Inferior parietal cortex (tissue), 1 donor: Measurements from ENCODE around the gene FKBP5.
A peak's percentile ranks its signal among the peaks of the same experiment; 100 is the strongest.
"Not testable (repeated sequence)": the region's sequence is repeated elsewhere in the genome, so short reads cannot be mapped to it uniquely, and the experiment has no call there.

Source experiments
- DNase-seq: peaks from one replicate; pipeline ENCODE4 v3.0.0-alpha.2; 2016; ENCODE audit errors: extremely low spot score

Gene FKBP5

GRCh38 chr6:35688605-35689322 lies at the start of gene FKBP5:
TSS of gene FKBP5 (minus strand) at chr6:35688915. CDS start at chr6:35642824, 46,091 bp downstream.
- DNase-seq = peak; percentile 89

GRCh38 chr6:35737413-35738211 lies 48.9 kb upstream of the FKBP5 start:
- DNase-seq = peak; percentile 90

DNA sequence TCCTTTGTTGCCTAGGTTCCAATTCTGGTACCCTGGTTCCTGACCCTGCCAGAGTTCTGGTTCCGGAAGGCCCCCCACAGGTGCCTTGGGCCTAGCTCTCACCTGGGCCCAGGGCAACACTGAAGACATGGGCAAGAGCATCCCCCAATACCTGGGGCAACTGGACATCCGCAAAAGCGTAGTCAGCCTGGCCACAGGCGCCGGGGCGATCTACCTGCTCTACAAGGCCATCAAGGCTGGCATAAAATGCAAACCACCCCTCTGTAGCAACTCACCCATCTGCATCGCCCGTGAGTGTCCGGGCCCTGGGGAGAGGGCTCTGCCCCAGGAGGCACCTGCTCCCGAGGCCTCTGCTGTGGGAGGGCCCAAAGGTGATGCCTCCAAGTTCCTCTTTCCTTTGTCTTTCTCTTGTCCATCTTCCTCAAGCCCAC lies 48.3 kb upstream of the FKBP5 start, which contains the start of gene ARMC12:
Gene ARMC12, plus strand, starts transcription at position 51 of the 431 bp plus-strand sequence. Its CDS starts 77 bp downstream, at position 128.
- DNase-seq = no peak

DNA sequence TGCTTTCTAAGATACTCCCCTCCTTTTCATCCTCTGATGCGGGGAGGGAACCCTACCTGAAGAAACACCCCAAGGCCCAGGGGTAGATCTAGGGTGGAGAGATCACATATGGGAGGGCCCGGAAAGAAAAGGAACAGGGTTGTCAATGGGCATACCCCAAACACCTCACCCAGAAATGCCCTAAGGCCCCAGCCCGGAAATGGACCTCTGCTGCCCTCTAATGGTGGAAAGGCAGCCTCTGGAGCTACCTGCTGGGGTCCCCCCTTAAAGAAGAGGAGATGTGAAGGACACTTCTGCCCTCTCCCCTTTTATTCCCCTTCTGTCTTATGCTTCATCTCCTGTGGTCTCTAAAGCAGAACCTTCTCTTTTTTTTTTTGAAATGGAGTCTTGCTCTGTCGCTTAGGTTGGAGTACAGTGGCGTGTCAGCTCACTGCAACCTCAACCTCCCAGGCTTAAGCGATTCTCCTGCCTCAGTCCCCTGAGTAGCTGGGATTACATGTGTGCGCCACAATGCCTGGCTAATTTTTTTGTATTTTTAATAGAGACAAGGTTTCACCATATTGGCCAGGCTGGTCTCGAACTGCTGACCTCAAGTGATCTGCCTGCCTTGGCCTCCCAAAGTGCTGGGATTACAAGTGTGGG lies 47.7 kb upstream of the FKBP5 start:
- peak; percentile 91 for DNase-seq

- no peak for DNase-seq
Measured at GRCh38 chr6:35735452-35735851, 46.7 kb upstream of the FKBP5 start.

GRCh38 chr6:35734319-35734718 lies 45.6 kb upstream of the FKBP5 start:
- DNase-seq = not testable (repeated sequence)

DNA sequence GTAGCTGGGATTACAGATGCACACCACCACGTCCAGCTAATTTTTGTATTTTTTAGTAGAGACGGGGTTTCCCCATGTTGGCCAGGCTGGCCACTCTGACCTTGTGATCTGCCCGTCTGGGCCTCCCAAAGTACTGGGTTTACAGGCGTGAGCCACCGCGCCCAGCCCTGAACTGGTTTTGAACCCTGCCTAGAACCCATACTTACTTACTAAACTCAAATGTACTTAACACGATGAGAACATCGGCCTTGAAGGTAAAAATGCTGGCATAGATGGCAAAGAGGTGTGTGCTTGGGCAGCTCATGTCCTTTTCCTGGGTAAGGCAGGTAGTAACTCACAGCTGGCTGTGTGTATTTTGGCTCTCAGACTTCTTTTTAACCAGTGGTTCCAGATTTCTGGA lies 44.9 kb upstream of the FKBP5 start:
- no peak for DNase-seq

- DNase-seq = peak; percentile 81
Measured at GRCh38 chr6:35731736-35732532, 43.2 kb upstream of the FKBP5 start.

GRCh38 chr6:35731414-35731735 lies 42.7 kb upstream of the FKBP5 start:
- peak; percentile 92 for DNase-seq

- peak; percentile 63 for DNase-seq
Measured at GRCh38 chr6:35730745-35731413, 42.2 kb upstream of the FKBP5 start.

GRCh38 chr6:35729722-35730121 lies 41.0 kb upstream of the FKBP5 start:
- DNase-seq = peak; percentile 29

DNA sequence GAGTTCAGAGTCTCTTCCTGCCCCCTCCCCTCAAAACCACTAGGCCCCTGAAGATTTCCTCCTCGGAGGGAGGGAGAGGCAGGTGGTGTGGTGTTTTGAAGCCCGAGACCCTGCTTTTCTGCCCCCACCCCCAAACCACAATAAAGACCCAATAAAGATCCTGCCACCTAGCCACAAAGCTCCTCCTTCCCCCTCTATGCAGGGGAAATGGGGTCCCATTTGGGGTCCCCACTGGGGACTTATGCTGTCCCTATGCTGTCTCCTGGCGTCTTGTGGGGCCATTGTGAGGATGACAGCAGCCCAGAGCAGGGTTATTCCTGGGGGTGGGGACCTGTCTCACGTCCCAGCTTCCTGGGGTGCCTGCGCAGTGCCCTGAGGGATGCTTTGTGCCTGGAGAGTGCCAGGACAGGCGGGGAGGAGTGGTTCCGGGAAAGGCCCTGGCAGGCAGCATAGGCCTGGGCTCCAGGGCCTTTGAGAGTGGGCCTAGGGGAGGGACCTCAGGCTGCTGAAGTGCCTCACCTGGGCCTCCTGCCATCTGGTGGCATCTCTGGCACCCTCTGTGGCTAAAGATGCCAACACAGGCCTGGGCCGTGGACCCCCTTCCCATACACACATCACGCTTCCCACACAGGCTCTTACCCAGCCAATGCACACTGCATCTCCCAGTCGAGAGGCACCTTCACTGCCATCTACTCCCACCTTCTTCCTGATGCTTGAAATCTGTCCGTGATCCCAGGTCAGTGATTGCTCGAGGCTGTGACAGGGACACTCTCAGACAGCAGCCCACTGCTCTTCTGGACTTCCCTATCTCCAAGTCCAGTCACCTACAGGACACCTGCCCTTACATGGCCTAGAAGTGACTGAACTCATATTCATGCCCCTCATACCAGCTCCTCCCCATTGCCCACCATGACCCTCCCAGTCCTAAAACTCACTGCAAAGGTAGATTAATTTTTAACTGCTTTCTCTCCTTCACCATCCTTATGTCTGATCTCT lies 40.3 kb upstream of the FKBP5 start:
- no peak for DNase-seq

- DNase-seq = peak; percentile 90
Measured at GRCh38 chr6:35727935-35728682, 39.4 kb upstream of the FKBP5 start.

DNA sequence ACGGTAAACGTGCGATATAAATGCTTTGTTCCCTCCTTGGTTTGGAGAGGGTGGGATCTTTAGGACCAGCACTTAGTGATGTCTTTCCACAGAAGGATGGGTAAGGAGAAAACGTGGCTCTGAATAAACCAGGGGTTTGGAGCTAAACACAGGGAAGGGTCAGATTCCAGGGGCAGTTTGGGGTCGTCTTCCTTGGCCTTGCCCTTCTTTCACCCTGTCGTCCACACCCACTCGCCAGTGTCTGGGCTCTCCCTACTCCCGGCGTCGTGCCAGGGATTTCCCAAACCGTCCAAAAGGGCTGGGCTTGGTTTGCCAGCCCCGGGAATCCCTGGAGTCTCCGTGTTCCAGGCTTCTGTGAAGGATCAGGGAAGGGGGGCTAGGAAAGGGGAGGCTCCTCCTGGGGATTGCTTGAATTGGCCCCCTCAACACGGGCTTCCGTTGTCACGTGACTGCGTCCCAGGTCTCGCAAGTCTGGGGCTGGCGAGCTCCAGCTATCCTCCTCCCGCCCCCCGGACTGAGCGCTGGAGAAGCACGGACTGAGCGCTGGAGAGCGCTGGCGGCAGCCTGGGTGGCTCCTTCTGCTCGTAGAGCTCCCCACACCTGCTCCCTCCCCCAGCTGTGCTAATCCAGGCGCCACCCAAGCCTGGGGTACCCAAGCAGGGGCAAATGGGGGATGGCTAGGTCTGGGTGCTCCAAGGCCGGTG lies 38.7 kb upstream of the FKBP5 start:
- peak; percentile 72 for DNase-seq

DNA sequence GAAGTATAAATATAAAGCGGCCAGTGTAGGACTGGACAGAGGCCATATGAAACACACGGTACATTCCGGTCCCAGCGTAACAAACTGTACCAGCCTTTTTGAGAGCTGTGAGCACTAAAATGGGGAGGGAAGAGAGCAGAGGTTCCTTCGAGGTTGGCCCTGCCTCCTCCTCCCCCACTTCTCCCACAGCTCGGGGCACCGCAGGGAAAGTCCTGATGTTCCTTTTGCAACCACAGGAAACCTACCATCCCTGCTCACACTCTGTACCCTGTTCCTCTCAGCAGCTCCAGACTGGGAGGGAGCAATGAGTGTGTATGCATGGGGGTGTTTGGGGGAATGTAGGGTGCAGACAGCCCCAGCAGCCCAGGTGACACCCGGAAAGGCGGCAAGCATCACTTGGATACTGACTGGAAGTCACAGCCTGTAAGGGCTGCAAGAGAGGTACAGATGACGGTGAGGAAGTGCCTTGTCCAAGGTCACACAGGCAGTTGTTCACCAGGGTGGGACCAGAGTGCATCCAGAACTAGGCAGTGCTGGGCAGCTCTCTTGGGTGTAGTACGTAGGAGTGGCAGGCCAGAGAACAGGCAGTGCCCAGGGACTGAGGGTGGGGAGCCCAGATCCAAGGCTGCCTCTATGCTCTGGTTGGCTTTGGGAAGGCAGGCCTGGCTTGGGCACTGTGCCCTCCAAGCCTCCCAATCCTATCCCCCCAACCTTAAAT lies 37.2 kb upstream of the FKBP5 start:
- DNase-seq = peak; percentile 65

DNA sequence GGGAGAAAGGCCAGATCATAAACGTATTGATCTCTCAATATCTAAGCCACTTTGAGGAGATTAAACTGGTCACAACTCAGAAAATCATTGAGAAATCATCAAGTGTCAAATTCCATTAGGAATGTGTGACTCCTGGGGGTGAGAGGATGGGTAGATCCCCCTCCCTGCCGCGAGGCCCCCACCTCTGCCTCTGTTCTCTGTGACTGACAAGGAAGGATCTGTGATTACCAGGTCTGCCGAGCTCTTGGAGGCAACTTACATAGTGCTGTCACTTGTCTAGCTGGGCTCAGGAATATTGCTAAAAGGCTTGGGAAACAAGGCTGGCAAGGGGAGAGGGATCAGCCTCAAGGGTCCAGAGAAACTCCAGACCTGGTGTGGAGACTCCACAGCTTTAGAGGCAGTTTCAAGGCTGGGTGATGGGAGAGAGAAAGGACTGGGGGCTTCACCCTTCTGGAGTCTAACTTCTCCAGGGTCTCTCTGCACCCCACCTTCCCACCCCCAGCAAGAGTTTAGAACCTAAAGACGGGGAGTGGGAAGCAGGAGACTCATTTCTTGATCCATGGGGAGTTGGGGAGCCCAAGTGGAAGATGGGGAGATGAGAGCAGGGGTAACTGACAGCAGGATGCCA lies 36.5 kb upstream of the FKBP5 start:
- DNase-seq = no peak

DNA sequence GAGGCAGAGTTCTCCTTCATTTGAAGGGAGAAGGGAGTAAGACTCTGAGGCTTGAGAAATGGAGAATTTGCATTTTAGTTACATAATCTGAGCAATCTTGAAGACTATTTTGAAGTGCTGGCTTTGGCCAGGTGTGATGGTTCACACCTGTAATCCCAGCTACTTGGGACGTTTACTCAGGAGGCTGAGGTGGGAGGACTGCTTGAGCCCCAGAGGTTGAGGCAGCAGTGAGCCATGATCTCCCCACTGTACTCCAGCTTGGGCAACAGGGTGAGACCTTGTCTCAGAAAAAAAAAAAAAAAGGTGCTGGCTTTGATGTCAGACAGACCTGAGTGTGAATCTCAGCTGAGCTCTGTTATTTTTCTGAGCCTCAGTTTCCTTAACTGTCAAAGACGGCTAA lies 35.8 kb upstream of the FKBP5 start:
- DNase-seq = no peak
